Ecto neural progenitor cell (in vitro differentiated cells): ENCODE measurements around the gene CWH43.
"Not testable (repeated sequence)": the region's sequence is repeated elsewhere in the genome, so short reads cannot be mapped to it uniquely, and the experiment has no call there.

Source experiments
- DNase-seq: peaks from one replicate; pipeline ENCODE4 v3.0.0-alpha.2; 2018; ENCODE audit warnings: low spot score

The CWH43 gene

DNA sequence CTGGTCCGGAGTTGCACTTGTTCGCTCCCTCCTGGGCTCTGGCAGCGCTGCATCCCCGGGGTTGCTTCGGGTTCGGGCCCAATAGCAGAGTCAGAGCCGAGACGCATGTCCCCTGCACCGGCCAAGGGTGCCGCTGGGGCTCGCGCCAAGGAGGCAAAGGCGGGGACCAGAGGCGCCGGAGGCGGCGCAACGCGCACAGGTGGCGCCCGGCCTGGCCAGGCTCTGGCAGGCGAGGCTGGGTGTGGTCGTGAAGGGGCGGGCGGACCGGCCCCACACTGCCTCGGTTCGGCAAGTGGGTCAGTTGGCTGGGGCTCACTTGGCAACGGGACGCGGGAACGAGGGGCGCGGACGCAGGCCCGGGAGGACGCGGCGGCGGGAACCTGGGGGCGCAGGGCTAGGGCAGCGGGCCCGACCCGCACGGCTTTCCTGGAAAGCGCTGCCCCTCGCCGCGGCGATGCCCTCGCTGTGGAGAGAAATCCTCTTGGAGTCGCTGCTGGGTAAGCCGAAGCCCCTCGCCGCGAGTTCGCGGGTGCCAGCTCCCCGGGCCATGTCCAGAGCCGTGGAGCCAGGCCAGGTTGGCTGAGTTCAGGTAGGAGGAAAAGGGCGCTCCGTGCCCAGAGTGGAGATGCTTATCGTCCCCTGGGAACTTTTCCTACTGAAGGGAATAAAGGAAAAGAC is at the start of gene CWH43:
Gene CWH43, plus strand, starts transcription at position 300 of the 678 bp plus-strand sequence. Its CDS starts 155 bp downstream, at position 455.
- peak; percentile 61 for DNase-seq

DNA sequence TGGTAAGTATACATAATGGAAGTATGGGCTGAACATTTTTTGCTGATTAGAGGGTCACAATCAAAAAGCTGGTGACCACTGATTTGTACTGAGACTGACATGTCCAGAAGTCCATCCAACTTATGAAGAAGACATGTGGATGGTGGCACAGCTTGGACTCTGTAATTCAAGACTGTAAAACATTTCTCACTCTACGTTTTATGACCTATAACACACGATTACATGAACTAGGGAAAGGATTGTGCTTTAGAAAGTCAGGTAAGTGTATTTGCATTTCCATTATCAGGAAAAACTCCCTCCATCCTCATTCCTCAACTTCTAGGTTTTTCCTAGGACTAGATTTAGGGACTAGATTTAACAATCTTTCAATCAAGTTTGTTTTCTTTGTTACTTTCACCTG is 49.0 kb upstream of the CWH43 start:
- DNase-seq: no peak

DNA sequence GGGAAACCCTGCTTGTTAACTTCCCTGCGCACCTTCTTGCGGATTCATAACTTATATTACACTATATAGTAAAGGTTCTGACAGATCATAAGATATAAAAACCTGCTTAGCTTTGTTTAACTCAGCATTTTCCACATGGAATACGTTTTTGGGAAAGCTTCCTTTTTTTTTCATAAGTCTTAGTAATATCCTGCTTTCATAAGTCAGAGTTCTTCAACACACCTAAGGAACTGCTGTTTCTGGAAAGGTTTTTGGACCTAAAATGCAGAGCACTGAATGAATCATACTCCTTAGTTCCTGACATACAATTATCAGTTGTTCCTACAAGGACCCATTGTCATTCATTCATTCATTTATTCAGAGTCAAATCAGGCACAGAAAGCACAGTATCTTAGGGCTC is 47.2 kb upstream of the CWH43 start:
- no peak for DNase-seq

GRCh38 chr4:48939785-48940184 is 46.3 kb upstream of the CWH43 start:
- no peak for DNase-seq

DNA sequence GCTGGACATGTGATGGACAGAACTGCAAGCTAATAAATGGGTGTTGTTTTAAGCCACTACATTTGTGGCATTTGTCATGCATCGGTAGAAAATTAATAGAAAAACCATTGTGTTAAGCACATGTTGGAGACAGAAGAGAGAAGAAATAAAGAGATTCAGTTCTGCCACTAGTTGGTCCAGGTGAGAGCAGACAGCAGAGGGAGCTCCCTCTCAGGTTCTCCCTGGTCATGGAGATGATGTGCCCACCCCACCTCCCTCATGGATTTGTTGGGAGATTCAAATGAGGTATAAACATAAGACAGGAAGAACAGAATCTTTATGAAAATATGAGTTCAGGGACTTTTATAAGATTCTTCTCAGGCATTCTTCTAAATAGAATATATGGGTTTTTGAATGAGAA is 42.7 kb upstream of the CWH43 start:
- no peak for DNase-seq

DNA sequence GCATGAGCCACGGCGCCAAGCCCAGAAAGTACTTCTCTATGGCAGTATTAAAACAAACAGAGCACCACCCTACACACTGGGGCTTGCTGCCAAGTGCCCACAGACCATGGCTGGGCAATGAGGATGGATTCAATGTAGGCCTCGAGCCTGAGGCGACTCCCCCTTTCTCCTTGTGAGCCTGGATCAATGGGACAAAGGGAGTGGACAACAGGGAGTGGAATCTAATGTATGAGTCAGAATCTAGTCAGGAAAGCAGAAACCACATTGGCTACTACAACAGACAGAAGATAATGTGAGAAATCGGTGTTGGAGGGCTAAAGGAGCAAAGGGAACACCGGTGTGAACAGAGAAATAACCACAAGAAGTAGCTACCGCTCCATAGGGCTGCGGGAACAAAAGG is 41.8 kb upstream of the CWH43 start:
- no peak for DNase-seq

GRCh38 chr4:48944756-48945241 is 41.3 kb upstream of the CWH43 start:
- DNase-seq: no peak

DNA sequence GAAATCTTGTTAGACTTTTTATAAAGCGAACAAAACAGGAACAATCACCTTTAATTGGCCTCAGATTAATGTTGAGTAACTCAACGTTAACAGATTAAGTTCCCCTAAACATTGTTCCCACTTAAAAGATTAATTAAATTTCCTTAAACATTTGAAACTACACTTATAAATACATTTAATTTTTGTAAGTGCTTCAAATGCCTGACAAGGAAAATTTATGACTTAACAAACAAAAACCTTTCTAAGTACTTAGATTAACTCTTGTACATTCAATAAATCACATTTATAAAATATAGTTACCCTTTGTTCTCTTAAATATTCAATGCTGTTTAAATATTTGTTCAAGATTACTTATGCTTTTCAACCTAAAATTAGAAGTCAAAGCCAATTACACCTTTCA is 40.1 kb upstream of the CWH43 start:
- no peak for DNase-seq

DNA sequence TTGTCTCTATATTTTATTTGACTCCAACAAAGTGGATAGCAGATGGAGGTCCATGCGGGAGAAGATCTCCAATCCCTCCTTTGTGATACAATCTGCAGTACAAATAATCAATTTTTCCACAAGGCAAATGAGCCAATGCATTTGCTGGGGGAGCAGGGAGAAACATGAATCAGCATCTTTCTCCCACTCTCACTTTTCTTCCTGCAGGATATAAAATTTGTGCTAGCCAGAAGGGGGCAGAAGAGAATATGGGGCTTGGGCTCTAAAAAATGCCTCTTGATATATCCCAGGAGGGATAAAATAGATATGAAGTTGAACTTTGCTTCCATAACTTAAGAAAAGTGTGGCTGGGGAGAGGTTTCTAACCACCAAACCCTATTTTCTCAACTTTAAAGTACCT is 38.3 kb upstream of the CWH43 start:
- DNase-seq: no peak

- no peak for DNase-seq
Observed at GRCh38 chr4:48949086-48949485, 37.0 kb upstream of the CWH43 start.

- no peak for DNase-seq
Observed at GRCh38 chr4:48949518-48950219, 36.4 kb upstream of the CWH43 start.

DNA sequence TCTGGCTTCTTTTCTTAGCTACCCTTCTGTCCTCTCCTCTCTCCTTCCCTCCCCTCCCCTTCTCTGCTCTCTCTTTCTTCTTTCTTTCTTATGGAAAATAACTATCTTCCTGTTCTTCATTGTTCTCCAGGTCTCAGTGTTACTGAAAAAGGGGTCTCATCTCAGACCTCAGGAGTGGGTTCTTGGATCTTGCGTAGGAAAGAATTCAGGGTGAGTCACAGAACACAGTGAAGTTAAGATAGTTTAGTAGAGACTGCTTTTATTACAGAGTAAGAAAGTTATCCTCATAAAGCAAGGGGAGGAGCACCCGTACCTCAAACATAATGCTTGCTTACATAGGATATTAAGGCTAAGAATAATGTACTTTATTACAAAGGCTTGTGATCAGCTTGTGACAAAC is 31.8 kb upstream of the CWH43 start:
- no peak for DNase-seq

- DNase-seq: not testable (repeated sequence)
Observed at GRCh38 chr4:48957366-48957765, 28.7 kb upstream of the CWH43 start.

DNA sequence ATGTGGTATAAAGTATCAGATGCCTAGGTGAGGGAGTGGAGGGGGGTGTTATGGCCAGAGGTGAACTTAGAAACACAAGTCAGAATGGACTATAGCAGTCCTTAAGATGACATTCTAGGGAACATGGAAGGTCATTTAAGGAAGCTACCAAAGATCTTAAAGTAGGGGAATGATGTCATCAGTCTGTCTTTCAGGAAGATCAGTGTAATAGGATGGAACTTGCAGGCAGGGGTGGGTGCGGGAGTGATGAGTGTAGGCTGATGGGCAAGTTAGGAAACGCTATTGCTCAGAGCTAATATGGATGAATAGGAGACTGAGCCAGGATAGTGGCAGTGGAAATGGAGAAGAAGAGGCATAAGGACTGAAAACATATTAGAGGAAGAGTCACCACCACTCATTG is 27.5 kb upstream of the CWH43 start:
- no peak for DNase-seq

DNA sequence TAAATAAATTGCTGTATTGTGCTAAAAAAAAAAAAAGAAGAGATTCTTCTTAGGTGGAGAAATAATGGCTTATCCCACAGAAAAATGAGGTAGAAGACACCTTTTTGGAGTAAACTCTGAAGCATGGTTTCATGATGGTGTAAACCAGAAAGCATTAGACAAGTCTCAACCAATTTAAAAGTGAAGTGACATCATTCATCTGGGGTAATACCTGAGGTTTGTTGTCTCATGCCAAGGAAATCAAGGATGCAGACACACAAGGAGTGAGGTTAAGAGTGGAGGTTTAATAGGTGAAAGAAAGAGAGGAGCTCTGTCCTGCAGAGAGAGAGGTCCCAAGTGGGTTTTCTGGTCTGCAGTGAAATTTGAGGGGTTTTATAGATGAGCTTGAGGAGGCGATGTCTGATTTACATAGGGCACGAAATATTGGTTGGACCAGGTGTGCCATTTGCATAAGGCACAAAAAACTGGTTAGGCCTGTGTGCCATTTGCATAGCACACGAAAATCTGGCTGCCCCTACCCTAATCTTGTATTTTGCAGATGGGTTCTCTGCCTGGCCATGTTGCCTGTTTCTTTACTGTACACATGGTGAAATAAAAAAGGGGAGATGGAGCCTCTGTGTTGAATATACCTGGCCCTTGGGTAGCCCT is 25.0 kb upstream of the CWH43 start:
- no peak for DNase-seq

GRCh38 chr4:48962636-48963035 is 23.4 kb upstream of the CWH43 start:
- no peak for DNase-seq

DNA sequence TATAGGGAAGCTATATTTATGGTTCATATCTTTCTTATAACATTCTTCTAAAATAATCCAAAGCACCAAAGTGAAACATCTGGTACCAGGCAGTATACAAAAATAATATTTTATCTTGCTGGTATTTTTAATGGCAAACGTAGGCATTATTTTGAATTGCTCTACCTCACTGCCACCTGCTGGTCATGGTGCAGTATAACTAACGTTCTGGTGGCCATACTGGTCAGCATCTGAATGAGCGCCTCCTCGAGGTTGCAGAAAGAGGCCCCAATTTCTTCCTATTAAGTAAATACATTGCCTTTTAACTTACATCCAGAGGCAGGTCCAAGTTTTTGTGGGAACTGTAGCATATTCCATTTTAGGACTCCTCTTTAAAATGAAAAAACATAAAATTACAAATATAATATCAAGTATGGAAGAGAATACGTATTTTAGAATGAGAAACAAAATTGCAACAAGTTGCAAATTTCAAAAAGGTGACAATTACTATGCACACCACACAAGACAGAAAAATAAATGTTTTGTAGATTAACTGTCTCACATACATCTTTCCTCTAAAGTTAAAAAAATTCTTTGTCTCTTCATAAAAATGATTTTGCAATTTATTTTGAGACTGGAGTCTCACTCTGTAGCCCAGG is 22.9 kb upstream of the CWH43 start:
- peak; percentile 67 for DNase-seq

GRCh38 chr4:48967101-48967500 is 19.0 kb upstream of the CWH43 start:
- no peak for DNase-seq

GRCh38 chr4:48967631-48968030 is 18.4 kb upstream of the CWH43 start:
- DNase-seq: no peak

DNA sequence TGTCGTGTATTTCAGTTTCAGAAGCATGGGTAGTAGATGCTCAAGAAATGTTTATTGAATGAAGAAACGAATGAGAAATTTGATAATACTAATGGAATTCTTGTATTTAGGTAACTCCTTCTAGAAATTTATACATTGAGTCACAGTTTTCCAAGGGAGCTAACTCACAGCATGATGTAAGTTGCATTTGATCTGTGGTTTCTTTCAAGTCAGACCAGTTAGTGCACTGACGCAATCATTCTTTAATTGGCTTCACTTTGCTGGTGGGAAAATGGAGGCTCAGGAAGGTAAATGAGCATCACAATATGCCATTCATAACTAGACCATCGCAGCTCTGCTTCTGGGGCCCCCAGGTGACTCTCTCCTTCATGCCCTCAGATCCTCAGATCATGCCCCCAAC is 17.3 kb upstream of the CWH43 start:
- no peak for DNase-seq

DNA sequence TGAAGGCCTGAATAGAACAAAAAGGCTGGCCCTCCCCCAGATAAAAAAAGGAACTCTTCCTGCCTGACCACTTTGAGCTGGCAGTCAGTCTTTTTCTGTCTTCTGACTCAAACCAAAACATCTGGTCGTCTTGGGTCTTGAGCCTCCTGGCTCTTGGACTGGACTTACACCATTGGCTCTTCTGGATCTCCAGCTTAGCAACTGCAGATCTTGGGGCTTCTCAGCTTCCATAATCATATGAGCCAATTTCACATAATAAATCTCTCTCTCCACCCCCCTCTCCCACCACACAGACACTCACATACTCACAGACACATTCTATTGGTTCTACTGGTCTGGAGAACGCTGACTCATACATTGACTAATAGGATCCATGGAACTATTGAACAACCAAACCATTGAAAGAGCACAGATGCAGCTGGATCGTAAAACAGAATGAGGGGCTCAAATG is 15.6 kb upstream of the CWH43 start:
- no peak for DNase-seq

DNA sequence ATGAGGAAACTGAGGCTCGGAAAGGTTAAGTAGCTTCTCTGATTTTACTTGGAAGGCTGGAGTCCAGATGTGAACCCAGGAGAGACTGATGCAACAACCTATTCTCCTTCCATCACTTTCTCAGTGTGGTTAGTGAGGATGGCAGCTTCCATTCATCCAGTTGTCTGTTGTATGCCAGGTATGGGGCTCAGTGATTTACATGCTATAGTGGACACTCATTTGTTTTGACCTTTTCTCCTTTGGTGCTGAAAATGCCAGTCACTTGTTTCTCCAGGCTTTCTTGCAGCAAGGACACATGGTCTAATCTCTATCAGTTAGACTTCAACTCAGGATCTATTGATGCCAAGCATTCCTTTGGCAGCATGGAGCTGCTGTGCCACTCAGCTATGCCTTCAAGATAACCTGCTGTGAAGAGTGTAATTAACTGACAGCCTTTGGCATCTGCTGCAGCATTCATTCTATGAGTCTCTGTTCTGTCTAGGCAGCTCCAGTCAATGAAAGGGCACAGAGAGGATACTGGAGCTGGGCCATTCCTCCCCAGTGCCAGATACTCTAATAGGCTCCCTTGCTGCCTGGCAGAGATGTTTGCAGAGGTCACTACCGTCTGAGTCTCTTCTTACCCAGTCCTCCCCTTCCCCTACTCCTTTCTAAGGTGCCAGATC is 11.0 kb upstream of the CWH43 start:
- DNase-seq: no peak
